RKO (cell line): ENCODE data around the gene PACS1.
"Not testable (repeated sequence)": the region's sequence is repeated elsewhere in the genome, so short reads cannot be mapped to it uniquely, and the experiment has no call there.

Experiments used
- DNase-seq: peaks from one replicate; pipeline ENCODE4 v3.0.0-alpha.2; 2016; ENCODE audit warnings: low spot score

The PACS1 gene

DNA sequence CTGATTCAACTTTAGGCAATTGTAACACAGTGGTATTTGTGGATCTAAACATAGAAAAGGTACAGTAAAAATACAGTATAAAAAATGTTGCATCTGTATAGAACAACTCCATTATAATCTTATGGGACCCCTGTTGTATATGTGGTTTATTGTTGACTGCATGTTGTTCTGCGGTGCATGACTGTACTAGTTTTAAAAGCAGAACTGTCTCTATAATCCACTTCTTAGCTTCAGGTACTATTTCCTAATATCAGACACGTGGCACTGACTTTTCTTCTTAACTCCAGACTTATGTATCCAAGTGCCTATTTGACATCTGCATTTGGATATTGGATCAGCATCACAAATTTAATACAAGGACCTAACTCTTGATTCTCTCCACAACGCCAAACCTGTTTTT is 41.1 kb downstream of the PACS1 start:
- no peak for DNase-seq

DNA sequence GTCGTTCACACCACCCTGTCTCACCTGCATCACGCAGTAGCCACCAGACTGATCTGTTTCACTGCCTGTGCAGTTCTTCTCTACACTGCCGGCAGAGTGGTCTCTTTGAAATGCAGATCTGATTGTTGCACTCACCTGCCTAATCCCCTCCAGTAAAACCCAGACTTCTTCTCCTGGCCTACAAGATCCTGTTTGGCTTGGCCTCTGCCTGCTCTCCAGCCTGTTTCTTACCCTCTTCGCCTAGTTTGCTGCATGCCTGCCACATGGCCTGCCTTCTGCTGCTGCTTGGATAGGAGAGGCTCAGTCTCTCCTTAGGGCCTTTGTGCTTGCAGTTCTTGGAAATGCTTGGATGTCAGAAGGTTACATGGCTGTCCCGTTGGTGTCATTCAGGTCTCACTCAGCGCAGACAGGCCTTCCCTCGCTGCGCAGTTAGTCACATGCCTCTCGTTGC is 42.0 kb downstream of the PACS1 start:
- DNase-seq = no peak

DNA sequence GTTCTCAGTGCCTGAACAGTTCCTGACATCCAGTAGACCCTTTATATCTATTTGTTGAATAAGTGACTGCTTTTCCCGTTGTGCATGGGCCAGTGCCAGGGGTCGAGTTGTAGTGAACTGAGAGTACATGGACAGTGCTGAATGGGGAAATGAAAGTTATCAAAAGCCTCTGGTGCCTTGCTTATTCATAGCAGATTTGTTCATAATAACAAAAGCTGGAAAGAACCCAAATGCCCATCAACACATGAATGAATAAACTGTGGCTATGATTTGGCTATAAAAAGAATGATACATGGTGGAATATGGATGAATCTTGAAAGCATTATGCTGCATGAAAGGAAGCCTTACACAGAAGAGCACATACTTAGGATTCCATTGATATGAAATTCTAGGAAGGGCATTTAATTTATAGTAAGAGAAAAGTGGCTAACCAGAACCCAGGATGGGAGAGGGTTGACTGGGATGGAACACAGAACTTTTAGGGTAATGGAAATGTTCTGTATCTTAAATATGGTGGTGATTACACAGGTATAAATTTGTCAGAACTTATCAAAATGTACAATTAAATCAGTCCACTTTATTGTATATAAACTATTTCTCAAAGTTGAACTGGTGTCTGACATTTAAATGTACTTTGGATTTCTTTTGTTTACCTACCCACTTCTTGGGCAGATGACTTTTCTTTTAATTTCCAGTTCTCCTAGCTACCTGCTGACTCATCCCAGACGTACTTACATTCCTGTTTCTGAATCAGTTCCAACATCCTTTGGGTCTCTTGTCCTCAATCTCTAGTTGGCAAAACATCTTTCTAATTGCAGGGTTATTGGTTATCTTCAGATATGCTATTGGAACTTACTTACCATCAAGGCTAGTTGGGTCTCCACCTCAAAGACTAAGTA is 42.8 kb downstream of the PACS1 start:
- DNase-seq = peak; percentile 75

DNA sequence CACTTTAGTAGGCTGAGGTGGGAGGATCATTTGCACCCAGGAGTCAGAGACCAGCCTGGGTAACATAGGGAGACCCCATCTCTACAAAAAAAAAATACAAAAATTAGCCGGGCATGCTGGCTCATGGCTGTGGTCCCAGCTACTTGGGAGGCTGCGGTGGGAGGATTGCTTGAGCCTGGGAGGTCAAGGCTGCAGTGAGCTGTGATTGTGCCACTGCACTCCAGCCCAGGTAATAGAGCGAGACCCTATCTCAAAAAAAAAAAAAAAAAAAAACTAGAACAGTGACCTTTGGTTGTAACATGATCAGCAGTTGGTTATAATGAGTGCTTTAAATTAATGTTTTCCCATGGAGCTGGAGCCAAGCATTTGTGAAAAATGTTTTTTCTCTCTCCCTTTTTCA is 44.9 kb downstream of the PACS1 start:
- not testable (repeated sequence) for DNase-seq

DNA sequence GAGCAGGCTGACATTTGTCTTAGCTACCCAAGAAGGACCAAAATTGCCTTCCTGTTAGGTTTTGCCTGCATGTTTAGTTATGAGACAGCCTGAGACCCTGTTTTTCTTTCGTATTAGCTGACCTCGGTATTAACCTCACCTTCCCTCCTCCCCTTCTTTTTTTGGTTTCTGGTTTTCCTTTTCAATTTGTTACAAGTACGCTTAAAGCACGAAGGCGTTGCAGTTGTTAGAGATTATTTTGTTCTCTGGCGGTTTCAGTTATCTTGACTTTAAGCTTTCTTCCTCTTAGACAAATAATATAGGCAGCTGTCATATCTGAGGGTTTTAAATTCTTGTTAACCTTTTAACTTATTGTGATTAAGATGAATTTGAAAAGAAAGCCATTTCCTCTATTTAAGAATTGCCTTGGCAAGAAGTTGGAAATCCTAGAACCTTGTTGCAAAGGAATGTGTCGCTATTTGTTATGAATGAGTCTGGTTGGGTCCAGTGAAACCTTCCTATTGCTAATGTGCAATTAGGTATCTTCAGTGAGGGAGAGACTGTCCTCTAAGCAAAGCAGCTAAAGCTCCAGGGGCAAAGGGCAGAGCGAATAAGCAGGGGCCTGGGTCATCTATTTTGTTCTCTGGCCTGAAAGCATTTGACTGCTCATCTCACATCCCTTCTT is 45.7 kb downstream of the PACS1 start:
- DNase-seq = no peak

DNA sequence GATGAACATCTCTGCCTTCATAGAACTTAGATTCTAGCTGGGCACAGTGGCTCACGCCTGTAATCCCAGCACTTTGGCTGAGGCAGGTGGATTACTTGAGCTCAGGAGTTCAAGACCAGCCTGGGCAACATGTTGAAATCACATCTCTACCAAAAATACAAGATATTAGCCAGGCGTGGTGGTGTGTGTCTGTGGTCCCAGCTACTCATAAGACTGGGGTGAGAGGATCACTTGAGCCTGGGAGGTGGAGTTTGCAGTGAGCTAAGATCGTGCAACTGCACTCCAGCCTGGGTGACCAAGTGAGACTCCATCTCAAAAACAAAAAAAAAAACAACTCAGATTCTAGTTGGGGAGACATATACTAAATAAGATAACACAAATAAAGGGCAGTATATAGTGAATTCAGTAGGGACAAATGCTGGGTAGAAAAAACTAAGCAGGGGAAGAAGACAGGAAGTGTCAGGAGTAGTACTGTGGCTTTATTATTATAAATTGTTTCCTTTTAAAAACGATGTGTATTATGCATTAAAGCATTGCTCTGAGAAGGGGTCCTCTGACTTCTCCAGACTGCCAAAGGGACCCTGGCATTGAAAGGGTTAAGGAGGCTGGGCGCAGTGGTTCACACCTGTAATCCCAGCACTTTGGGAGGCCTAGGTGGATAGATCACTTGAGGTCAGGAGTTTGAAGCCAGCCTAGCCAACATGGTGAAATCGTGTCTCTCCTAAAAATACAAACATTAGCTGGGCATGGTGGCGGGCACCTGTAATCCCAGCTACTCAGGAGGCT is 46.7 kb downstream of the PACS1 start:
- no peak for DNase-seq

DNA sequence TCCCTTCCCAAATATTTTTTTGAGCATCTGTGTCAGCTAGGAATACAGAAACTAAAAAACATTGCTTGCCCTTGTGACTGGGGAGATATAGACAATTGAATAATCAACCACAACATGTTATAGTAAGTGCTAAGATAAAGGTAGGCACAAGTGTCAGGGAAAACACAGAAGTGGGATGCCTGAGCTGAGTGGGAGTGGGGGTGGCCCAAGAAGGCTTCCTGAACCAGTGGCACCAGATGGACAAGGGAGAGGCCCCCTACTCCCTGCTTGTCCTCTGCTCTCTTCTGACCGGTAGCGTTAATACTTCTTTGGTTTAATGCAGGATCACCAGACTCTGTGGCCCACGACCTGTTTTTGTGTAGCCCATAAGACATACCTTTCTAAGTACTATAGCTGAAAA is 48.8 kb downstream of the PACS1 start:
- no peak for DNase-seq

DNA sequence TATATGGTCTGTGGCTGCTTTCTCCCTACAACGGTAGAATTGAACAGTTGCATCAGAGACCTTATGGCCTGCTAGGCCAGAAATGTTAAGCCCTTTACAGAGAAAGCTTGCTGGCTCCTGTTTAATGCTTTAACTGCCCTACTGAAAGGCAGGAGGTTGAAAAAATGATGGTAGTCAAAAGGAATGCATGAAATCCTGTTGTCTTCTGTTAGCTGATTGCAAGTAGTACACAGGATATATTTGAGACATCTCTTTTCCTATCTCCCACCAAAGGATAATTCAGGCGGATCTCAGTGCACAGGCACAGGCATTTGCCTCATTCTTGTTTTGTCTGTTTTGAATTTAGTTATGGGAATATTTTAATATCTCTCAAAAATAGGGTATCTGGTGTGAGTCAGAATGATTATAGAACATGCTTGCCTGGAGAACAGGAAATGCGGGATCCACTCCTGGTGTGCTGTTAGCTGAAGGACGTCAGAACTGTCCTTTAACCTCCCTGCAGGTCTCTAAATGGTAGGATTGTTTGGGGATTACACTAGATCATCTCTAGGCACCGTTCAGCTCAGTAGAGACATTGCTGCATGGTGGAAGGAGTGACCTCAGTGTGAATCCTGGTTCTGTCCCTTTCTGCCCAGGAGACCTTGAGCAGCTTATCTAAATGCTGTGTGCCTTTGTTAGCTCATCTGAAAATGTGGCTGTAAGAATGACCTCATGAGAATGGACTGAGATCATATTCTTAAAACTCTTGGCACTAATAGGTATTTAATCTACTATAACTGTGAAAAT is 49.5 kb downstream of the PACS1 start:
- DNase-seq = no peak

DNA sequence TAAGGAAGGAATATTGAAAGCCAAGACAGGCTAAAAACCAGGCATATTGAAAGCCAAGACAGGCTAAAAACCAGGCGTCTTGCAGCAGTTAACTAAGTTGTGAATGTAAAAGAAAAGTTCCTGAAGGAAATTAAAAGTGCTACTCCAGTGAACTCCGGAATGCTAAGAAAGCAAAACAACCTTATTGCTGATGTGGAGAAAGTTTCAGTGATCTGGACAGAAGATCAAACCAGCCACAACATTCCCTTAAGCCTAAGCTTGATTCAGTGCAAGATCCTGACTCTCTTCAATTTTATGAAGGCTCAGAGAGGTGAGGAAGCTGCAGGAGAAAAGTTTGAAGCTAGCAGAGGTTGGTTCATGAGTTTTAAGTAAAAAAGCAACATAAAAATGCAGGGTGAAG is 51.4 kb downstream of the PACS1 start:
- DNase-seq = no peak

DNA sequence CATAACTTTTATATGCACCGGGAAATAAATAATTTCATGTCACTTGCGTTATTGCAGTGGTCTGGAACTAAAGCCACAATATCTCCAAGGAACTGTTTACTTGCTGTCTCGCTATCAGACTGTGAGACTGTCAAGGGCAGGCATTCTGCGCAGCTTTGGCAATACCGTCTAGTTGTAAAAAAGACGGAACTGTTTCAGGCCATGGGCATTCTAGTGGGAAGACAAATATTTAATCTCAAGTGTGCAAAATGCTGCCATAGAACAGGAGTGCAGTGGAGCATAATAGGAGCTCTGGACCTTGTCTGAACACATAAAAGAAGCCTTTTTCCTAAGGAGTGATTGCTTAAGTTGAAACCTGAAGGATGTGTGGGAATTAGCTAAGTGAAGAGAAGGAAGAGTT is 53.8 kb downstream of the PACS1 start:
- no peak for DNase-seq

DNA sequence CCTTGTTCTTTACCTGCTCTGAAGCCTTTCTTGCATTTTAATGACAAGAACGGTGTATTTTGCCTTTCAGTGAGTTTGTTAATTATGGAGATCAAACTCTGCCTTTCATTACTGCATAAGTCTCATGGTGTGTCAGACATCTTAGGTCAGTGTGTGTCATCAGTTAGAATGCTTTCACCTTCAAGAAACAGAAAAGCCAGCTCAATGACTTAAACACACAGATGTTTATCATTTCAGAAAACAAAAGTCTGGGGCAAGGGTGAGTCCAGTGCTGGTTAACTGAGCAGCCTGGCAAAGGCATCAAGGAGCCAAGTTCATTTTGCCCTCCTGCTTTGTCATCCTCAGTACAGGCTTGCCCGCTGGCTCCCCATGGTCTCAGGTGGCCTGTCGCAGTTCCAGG is 54.5 kb downstream of the PACS1 start:
- DNase-seq = peak; percentile 63

DNA sequence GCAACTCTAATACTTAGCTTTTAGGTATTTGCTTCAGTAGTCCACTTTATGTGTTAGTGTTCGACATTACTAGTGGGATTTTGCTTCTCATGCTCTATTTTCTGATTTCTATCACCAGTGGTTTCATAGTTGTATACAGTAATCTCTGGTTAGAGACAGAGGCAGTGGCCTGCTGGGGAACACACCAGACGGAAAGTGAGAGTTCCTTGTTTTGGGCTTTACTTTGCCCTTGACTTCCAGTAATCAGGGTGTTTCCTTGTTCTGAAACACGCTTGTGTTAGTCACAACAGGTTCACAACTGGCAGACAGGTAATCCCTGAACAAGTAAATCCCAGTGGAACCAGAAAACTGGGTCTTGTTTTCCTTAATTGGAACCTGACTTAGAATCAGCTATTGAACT is 56.0 kb downstream of the PACS1 start:
- no peak for DNase-seq

DNA sequence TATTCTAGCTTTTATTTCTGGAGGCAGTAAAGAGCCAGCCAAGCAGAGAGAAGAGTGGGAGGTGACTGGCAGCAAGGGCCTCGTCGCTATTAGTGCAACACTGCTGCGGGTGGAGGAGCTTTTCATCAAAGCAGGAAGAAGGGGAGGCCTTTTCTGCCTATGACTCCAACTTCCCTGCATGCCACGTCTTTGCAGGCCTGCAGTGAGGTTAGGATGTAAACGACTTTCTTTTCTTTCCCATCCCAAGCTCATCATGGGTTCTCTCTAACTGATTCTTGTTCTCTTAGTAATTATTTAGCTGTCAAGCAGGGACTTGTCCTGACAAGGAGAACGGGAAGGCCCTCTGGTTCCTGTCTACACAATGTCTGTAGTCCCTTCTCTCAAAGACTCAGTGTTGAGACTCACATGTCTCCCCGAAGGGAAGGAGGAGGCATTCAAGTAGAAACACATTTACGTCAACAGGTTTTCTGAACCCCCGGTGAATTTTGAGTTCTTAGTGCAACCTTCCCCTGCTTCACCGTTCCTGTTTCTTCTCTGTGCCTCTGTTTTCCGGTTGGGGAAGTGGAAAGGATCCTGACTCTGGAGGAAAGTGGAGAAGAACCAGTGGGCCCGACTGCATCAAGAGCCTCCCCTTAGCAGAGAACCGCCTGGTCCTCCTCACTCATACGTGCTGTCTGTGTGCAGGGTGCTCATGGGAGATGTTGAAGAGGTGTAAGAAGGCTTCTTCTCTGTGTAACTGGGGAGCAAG is 56.9 kb downstream of the PACS1 start:
- DNase-seq = no peak

DNA sequence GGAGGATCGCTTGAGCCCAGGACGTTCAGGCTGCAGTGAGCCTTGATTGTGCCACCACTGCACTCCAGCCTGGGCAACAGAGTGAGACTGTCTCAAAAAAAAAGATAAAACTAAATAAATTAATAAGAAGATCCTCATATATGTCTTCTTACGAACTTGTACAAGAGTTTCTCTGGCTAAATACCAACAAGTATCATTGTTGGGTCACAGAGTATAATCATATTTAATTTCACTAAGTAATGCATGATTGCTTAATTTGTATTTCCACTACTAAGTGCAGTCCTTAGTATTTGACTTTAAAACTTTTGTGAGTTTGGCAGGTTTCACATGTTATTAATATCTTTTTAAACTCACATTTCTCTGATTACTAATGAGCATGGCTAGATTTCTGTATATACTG is 60.9 kb downstream of the PACS1 start:
- DNase-seq = no peak

DNA sequence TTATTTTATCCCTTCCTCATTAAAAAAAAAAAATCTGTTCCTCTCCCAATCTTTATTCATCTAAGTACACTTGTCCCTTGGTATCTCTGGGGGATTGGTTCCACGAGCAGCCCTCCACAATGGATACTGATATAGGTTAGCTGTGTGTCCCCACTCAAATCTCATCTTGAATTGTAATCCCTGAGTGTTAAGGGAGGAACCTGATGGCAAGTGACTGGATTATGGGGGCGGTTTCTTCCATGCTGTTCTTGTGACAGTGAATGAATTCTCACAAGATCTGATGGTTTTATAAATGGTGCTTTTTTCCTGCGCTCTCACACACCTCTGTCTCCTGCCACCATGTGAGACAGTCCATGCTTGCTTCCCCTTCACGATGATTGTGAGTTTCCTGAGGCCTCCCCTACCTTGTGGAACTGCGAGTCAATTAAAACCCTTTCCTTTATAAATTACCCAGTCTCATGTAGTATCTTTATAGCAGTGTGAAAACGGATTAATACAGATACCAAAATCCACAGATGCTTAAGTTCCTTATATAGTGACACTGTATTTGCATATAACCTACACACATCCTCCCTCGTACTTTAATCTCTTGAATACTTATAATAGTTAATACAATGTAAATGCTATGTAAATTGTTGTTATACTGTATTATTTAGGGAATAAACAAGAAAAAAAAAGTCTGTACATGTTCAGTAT is 62.0 kb downstream of the PACS1 start:
- no peak for DNase-seq

DNA sequence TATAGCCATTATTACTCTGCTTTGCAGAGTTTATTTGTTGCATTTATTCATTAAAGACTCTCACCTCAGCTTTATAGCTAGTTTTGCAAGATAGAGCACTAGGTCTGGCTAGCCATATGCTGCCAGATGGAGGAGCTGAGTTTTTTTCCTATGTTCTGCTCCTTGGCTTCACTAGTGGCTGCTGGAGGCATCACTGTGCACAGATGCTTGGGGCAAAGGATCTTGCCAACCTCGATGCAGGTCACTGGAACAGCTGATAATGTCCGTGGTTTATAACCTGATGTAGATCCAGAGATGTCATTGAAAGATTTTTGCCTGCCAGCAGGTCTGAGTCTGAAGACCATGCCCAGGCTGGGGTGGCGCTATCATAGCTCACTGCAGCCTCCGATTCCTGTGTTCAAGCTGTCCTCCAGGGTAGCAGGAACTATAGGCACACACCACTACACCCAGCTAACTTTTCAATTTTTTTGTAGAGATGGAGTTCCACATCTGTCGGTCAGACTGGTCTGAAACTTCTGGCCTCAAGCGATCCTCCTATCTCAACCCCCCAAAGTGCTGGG is 63.2 kb downstream of the PACS1 start:
- no peak for DNase-seq

DNA sequence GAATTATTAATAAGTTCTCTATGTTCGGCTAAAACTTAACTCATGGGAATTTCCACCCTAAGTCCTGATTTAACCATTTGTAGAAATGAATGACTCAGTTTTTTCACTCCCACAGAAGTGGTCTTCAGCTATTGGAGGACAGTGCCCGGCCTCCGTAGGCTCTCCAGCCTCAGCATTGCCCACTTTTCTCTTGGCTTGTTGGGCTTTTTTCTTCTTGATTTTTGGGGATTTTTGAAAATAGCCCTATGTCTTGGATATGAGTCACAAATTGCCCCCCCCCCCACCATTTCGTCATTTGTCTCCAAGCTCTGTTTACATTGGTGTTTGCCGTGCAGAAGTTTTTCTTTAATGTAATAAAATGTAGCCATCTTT is 66.7 kb downstream of the PACS1 start:
- no peak for DNase-seq

DNA sequence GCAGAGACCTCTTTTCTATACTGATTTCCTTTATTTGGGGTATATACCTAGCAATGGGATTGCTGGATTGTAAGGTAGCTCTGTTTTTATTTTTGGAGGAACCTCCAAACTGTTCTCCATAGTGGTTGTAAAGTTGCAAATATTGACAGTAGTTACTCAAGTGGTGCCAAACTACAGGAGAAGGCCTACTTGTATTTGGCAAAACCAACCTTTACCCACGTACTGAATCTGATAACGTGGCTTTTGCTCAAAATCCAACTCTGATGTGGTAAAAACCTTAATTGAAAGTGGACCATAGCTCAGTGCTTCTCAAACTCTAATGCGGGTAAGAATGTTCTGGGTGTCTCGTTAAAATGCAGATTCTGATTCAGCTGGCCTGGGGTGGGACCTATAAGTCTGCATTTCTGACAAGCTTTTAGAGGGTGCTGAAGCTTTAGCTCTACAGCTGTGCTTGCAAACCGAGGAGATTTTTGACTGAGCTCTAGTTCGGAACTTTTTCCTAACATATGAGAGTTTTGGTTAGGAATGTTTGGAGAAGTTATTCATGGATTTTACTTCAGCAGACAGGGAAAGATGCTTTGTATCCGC is 69.8 kb downstream of the PACS1 start:
- no peak for DNase-seq

DNA sequence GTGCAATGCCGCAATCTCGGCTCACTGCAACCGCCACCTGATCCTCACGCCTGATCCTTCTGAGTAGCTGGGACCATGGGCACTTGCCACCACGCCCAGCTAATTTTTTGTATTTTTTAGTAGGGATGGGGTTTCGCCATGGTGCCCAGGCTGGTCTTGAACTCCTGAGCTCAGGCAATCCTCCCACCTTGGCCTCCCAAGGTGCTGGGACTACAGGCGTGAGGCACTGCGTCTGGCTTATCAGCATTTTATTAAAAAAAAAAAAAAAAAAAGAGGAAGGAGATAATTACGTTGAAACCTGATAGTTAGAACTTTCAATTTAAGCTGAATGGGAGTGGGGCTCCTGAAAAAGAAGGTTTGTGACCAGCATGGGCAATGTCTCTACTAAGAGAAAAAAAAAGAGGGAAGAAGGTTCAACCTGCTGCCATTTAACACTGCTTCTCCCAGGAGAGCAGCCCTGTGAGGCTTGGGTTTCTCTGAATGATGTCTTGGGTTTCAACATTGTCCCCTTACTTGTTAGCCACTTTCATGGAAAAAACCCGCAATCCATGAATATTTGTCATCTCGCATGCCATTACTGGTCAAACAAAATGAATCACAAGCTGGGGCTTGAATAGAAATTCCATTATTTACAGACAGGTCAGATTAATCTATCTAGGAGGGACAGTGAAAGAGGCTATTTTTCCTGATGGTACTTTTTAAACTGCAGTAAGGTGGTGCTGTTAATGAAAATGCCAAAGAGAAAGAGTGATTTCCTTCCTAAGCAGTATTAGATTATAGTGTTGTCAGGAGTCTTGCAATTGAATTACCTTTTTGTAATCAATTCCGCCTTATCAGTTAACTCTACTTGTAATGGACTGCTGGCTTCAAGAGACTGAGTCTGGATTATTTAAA is 72.5 kb downstream of the PACS1 start:
- DNase-seq = no peak
